Nephron (organoid): ENCODE data around the gene GSG1L2.

Experiments used
- H3K27ac Mint-ChIP-seq, 3 experiments: 2 replicates each; pipeline ENCODE4 v1.8.0; 2020; ENCODE audit warnings: mixed read lengths in 3 of 3, mild to moderate bottlenecking in 2 of 3, moderate library complexity in 1 of 3
- H3K27me3 Mint-ChIP-seq: 2 replicates; pipeline ENCODE4 v1.8.0; 2021; ENCODE audit warnings: low read depth, mild to moderate bottlenecking, moderate library complexity, mixed read lengths
- H3K36me3 Mint-ChIP-seq: 2 replicates; pipeline ENCODE4 v1.8.0; 2020; ENCODE audit warnings: low read depth, mixed read lengths
- H3K4me1 Mint-ChIP-seq: 2 replicates; pipeline ENCODE4 v1.8.0; 2020; ENCODE audit warnings: mixed read lengths
- H3K4me3 Mint-ChIP-seq, 3 experiments: 2 replicates each; pipeline ENCODE4 v1.8.0; 2020; ENCODE audit warnings: mild to moderate bottlenecking in 3 of 3, mixed read lengths in 3 of 3, moderate library complexity in 2 of 3
- H3K9me3 Mint-ChIP-seq: 2 replicates; pipeline ENCODE4 v1.8.0; 2020; ENCODE audit warnings: mixed read lengths
- CTCF ChIP-seq, 3 experiments: fragments of 200-600 bp; sonication (generic); IDR thresholded peaks; one replicate each; pipeline ENCODE4 v1.5.0; 2021; ENCODE audit warnings: antibody characterized with exemption in 3 of 3; ENCODE audit not compliant: unreplicated experiment in 3 of 3

GSG1L2 gene

GRCh38 chr17:9763643-9764042, 58.2 kb downstream of the GSG1L2 start:
- no peak for TF ChIP-seq CTCF (IDR thresholded peaks at IDR 0.05; ENCODE audit: unreplicated experiment in 3 of 3)
- no peak overlapping the region for H3K4me3 Mint-ChIP-seq
- no peaks in the 10 kb centered on the region for H3K9me3 Mint-ChIP-seq
- H3K36me3 Mint-ChIP-seq = no peaks in the 10 kb centered on the region
- H3K4me1 Mint-ChIP-seq = peaks cover 5% of the 10 kb centered on the region
- no peak overlapping the region for H3K27ac Mint-ChIP-seq
- H3K27me3 Mint-ChIP-seq = peaks cover 13% of the 10 kb centered on the region

- TF ChIP-seq CTCF (IDR thresholded peaks at IDR 0.05; ENCODE audit: unreplicated experiment in 3 of 3) = no peak
- H3K36me3 Mint-ChIP-seq = no peaks in the 10 kb centered on the region
- no peaks in the 10 kb centered on the region for H3K9me3 Mint-ChIP-seq
- no peak overlapping the region for H3K27ac Mint-ChIP-seq
- H3K27me3 Mint-ChIP-seq = peaks cover 7% of the 10 kb centered on the region
- H3K4me3 Mint-ChIP-seq = no peak overlapping the region
- H3K4me1 Mint-ChIP-seq = peaks cover 5% of the 10 kb centered on the region
Measured at GRCh38 chr17:9760266-9760665, 61.6 kb downstream of the GSG1L2 start.

GRCh38 chr17:9755083-9755482, 66.8 kb downstream of the GSG1L2 start:
- Mint-ChIP-seq H3K36me3 (no peaks in the 10 kb centered on the region), H3K4me1 (peaks cover 13% of the 10 kb centered on the region), H3K9me3 (no peaks in the 10 kb centered on the region), H3K27me3 (peaks cover 5% of the 10 kb centered on the region), H3K27ac (no peak overlapping the region), H3K4me3 (no peak overlapping the region)
- no peak for TF ChIP-seq CTCF (IDR thresholded peaks at IDR 0.05; ENCODE audit: unreplicated experiment in 3 of 3)
